MG63 (cell line): Measurements from ENCODE around the gene PDLIM5. TPM values are rescaled to one million over a fixed set of nuclear protein-coding genes. Genes with fewer than 3 reads are reported as not detected.
A peak's percentile ranks its signal among the peaks of the same experiment; 100 is the strongest.

Experiments
- DNase-seq: peaks from one replicate; pipeline ENCODE4 v3.0.0-alpha.2; 2020
- H3K27me3 ChIP-seq: fragments of 250-450 bp; sonication (Bioruptor Pico); 2 replicates; pipeline ENCODE4 v1.5.1; 2020; ENCODE audit warnings: mild to moderate bottlenecking, moderate library complexity
- H3K36me3 ChIP-seq: fragments of 250-450 bp; sonication (Bioruptor Pico); 2 replicates; pipeline ENCODE4 v1.5.1; 2020; ENCODE audit warnings: mild to moderate bottlenecking, moderate library complexity
- H3K4me3 ChIP-seq: fragments of 250-450 bp; sonication (Bioruptor Pico); 2 replicates; pipeline ENCODE4 v1.5.1; 2020; ENCODE audit warnings: mild to moderate bottlenecking, moderate library complexity
- H3K9me3 ChIP-seq: fragments of 250-450 bp; sonication (Bioruptor Pico); 2 replicates; pipeline ENCODE4 v1.5.1; 2020; ENCODE audit warnings: mild to moderate bottlenecking, moderate library complexity
- total RNA-seq: library from RNA; depleted of rRNA; stranded (reverse); fragments of >200 nt; shearing (Covaris generic); gene quantifications from 2 replicates; pipeline ENCODE4 v1.2.3, GENCODE V29; 2014; ENCODE audit warnings: low replicate concordance

The PDLIM5 gene
- total RNA-seq, 1 experiment from 2014 or later = 19.4 TPM

DNA sequence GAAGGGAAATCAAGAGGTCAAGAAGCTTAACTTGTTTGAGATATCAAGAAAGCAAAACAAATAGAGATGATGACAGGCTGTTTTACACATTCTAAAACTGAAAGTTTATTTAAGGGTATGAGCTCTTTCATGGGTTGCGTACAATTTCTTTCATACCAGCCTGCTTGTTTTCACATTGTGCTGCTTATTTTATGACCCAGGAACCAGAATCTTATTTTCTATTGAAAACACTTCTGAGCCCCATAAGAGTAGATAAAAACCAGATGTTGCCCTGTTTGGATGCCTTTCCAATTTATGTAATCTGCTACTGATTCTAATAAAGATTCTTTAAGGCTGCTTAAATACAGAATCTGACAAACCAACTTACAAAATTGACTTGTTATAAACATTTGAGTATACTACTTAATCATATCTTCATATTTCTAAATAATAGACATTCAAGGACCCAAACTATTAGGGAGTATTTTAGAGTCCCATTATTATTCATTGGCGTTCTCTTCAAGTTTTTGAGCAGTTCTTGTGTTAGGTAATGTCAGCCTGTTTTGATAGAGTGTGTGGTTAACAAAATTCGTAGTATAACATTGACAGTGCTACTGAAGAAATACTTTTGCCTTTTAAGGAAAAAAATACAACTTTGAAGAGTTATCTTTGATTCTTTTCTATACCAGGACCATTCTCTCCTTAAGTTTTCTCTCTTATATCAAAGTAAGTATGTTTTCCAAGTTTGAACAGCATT is 74.4 kb downstream of the PDLIM5 start:
- Histone ChIP-seq H3K4me3 (peak overlapping the region; percentile 23), H3K27me3 (no peaks in the 10 kb centered on the region), H3K36me3 (no peaks in the 10 kb centered on the region), H3K9me3 (no peaks in the 10 kb centered on the region)
- DNase-seq = no peak

DNA sequence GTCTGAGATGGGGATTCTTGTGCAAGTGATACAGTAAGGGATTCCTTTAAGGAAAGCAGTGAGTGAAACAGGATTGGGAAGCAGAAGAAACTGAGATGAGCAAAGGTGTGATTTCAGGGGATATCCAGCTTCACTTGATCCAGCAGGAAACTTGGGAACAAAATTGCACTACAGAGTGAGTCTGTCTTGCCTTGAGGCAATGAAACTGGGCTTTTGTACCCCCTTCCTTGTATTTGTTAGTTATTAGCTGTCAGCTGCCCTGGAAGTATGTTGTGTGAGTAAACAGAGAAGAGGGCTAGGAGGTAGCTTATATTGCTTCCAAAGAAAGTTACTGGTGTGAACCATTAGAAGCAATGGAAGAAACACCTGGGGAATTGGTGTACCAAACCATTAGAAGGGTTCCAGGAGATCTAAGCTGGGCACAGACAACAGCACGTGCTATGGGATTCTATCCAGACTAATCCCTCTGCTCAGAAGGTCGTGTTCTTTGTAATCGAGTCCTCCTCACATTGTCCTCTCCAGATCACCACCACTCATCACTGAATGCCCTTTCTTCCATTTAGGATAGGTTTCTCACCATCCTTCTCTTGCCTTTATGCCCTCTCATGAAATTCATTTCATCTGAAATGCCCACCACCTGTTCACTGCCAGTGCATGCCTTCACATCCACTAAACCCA is 76.0 kb downstream of the PDLIM5 start:
- H3K9me3 ChIP-seq = no peaks in the 10 kb centered on the region
- H3K27me3 ChIP-seq = no peaks in the 10 kb centered on the region
- DNase-seq = no peak
- H3K4me3 ChIP-seq = no peak overlapping the region
- no peaks in the 10 kb centered on the region for H3K36me3 ChIP-seq

DNA sequence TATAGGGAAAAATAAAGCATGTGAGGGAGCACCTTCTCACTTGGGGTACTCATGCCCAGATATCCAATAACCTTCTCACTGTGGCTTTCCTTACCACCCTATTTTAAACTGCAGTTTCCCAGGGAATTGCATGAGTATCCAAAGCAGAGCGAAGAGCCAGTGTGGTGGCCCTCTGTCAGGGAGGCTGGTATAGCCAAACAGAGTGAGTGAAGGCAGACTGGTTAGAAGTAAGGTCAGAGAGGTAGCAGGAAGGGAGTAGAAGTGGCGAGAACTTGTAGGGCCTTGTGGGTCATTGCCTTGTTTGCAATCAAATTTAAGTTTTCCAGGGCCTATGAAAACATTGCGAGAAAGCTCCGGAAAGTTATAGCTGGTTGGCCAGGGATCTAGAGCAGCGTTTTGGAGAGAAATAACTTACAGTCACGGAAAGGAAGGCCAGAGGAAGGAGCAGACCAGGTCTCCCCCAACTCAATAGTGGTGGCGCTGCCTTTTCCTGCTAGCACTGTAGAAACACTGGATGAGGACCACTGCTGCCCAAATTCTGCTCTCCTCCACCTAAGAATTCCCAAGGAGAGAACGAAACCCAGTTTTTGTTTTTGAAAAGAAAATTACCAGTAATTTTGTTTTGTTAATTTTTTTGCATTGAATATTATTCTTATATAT is 77.2 kb downstream of the PDLIM5 start:
- Histone ChIP-seq H3K9me3 (no peaks in the 10 kb centered on the region), H3K36me3 (no peaks in the 10 kb centered on the region), H3K27me3 (no peaks in the 10 kb centered on the region), H3K4me3 (no peak overlapping the region)
- DNase-seq = no peak

DNA sequence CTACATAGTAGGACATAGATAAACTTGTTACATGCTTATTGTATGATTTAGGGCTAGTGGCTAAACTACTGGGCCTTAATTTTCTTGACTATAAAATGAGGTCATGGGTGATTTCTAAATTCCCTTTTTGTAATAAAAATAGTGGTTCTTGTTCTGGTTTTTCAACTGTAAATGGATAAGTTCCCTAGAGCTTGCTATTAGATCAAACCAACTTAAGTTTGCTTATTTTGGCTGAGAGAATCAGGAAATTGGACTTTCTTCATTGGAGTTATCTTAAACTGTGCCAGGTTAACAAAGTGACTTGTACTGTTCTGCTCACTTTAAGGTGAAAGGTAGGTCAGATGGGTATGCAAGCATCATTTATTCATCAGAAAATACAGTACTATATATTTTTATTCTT is 78.3 kb downstream of the PDLIM5 start:
- DNase-seq = no peak
- no peaks in the 10 kb centered on the region for H3K9me3 ChIP-seq
- H3K27me3 ChIP-seq = no peaks in the 10 kb centered on the region
- no peaks in the 10 kb centered on the region for H3K36me3 ChIP-seq
- H3K4me3 ChIP-seq = no peak overlapping the region

DNA sequence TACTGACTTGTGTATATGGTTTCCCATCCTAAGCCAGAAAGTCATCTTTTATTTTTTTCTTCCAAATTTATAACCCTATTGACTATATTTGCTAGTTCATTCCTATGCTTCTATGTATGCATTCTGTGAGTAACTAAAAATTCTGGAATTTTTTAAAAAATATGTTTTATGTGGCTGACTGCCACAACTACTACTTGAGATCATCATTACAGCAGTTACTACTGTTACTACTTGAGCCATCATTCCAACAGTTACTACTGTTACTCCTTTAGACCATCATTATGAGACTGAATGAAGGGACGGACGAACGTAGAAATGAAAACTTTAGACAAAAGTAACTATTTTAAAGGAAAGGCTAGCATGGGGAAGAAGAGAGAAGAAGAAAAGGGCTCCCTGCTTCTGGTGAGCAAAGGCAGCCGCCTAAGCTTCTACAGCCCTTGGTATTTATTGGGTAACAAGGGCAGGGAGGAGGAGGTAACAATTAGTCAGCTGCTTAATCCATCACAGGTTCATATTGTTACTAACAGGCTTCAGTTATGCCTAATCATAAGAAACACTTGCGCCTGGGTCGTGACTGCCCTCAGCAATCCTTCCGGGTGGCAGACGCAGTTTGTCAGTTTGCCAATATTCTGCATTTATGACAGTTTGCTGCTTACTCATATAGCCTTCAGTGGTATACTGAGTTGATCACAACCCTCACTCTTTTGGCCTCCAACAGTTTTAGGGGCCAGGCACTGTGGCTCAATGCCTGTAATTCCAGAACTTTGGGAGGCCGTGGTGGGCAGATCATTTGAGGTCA is 80.4 kb downstream of the PDLIM5 start:
- no peaks in the 10 kb centered on the region for H3K27me3 ChIP-seq
- H3K36me3 ChIP-seq = no peaks in the 10 kb centered on the region
- H3K4me3 ChIP-seq = no peak overlapping the region
- no peak for DNase-seq
- H3K9me3 ChIP-seq = no peaks in the 10 kb centered on the region

DNA sequence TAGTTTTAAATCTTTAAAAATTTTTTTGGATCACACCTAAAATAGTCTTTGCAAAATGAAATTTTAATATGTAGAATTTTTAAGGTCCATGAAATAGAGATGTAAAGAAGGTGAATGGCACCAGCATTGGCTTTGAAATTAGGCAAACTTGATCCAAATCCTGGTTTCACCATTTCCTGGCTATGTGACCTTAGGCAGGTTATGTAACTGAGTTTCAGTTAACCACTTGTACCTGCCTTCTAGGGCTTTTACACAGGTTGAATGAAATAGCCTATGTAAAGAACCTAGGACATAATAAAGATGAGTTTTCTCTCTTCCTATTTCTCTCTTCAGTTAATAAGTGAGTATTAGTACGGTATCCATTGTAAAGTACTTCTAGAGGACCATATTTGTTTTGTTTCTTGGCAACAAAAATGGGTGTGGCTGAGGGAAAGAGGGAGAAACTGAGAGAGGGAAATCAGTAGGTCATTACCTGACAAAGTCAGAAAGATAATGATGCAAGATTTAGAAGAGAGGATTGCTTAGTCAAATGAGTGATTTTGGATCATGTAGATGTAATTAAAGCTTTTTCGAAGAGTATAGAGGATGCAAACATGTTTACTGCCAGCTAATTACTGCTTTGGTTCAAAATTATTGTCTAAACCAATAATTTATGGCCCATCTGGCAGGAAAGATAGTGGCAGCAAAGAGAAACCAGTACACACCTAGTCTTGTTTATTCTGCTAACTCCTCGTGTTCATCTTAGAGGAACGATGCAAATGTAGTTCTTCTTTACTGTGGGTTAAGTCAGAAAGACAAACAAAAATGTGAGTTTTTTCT is 81.9 kb downstream of the PDLIM5 start:
- no peaks in the 10 kb centered on the region for H3K9me3 ChIP-seq
- H3K4me3 ChIP-seq = no peak overlapping the region
- H3K27me3 ChIP-seq = no peaks in the 10 kb centered on the region
- DNase-seq = no peak
- H3K36me3 ChIP-seq = no peaks in the 10 kb centered on the region

DNA sequence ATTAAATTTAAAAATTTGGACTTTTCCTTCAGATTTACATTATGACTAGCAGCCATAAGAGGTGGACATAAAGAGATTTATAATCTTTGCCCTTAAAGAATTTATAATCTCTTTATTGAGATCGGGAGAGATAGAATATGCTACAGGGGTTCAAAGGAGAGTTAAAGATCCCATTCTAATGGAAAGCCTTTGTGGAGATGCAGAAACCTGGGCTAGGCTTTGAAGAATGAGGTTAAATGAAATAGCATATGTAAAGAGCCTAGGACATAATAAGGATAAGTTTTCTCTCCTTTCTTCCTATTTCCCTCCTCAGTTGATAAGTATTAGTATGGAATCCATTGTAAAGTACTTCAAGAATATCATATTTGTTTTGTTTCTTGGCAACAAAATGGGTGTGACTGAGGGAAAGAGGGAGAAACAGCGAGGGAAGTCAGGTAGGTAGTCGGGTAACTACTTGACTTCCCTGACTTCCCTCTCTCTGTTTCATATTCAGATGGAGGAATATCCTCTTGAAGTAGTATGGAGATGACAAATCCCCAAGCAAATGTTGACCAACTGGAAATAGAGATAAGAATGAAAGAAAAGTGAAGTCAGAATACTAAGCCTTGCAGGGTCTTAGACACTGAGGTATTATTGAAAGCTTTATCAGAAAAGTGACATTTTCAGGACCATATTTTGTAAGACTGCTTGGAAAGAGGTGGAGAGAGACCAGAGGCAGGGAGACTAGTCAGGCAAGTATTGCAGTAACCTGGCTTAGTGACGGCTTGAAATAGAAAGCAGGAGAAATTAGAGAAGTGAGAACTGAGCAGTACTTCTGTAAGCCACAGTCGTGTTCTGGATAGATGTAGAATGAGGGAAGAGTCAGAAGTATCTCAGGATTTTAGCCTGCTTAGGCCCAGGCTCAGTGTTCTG is 82.9 kb downstream of the PDLIM5 start:
- Histone ChIP-seq H3K9me3 (no peaks in the 10 kb centered on the region), H3K27me3 (no peaks in the 10 kb centered on the region), H3K4me3 (no peak overlapping the region), H3K36me3 (no peaks in the 10 kb centered on the region; the same call in 1 of the 2 replicates)
- no peak for DNase-seq

DNA sequence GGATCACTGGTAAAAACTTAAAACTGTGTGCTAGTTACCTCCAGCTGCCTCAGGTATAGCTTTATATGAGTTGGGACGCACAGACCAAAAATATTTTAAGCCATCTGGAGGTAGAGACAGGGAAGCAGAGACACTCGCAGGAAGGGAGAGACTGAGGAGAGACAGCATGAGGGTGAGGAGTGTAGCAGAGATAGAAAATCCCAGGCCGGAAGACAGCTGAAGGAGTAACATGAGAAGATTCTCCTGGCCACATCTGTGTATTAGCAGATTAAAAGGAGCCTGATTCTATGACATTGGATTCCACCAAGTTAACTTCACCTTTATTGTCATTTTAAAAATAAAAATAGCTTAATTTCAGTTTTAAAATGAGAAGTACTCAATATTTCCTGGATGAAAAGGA is 84.3 kb downstream of the PDLIM5 start:
- H3K36me3 ChIP-seq = no peaks in the 10 kb centered on the region; the same call in 1 of the 2 replicates
- no peaks in the 10 kb centered on the region for H3K27me3 ChIP-seq
- DNase-seq = no peak
- no peaks in the 10 kb centered on the region for H3K9me3 ChIP-seq
- no peak overlapping the region for H3K4me3 ChIP-seq

DNA sequence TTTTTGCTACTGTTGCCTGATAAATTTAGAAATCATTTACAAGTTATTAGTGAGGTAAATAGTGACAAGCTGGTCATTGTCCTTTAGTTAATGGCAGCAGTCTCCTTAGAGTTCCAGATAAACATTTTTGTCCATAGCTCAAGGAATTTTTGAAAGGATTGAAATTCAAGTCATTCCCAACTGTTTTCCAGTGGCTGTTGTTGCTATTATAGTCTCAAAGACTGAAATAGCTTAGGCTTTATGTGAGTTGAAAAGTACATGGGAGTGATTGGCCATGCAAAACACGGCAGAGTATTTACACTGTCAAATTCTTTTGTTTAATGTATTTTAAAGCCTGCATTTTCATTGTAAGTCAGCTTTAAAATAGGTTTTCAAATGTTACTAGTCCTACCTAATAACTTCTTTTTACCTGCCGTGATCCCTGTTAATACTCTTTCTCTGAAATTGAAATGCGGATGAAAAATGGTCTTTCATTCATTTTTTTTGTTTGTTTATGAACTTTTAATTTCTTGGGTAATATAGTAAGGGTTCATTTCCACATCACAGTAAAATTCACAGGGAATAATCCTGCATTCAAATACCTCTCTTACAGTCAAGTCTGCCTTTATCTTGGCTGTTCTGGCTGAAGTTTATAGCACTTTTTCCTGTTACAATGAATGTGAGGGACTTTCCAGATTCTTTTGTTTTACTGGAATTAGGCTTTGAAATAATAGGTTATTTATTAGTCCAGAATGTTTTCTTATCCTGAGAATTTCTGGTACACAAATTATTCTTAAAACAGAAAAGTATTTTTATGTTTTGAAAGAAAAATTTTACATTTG is 85.1 kb downstream of the PDLIM5 start:
- Histone ChIP-seq H3K4me3 (no peak overlapping the region), H3K36me3 (no peaks in the 10 kb centered on the region; the same call in 1 of the 2 replicates), H3K9me3 (no peaks in the 10 kb centered on the region), H3K27me3 (no peaks in the 10 kb centered on the region)
- no peak for DNase-seq

DNA sequence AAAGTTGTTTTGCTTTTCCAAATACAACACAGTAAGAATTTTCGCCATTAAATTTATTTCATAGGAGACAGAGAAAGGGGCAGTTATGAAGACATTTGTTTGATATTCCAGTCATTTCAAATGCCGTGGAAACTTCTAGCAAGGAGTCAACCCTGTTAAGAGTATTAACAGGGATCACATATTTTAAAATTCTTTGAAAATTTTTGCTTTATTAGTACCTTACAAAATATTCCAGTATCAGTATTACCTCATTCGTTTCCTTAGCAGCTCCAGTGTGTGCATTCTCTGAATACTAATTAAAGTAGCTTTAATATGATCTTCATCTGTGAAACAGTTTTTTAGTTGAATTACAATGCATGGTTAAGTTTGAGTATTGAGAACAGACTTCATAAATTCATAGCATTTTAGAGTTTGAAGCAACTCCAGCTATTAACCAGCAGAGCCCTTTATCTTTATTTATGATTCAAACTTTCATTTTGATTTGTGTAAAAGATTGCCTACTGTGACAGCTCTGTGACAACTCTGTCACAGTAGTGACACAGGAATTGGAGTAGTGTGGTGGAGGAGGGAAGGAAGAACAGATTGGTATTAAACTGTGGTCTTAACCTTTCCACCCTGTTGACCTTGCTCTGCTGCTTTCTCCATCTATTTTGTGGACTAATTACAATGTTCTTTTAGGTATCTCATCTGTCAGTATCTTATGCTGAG is 86.3 kb downstream of the PDLIM5 start:
- Histone ChIP-seq H3K36me3 (no peaks in the 10 kb centered on the region; the same call in 1 of the 2 replicates), H3K4me3 (no peak overlapping the region), H3K27me3 (no peaks in the 10 kb centered on the region), H3K9me3 (no peaks in the 10 kb centered on the region)
- no peak for DNase-seq

DNA sequence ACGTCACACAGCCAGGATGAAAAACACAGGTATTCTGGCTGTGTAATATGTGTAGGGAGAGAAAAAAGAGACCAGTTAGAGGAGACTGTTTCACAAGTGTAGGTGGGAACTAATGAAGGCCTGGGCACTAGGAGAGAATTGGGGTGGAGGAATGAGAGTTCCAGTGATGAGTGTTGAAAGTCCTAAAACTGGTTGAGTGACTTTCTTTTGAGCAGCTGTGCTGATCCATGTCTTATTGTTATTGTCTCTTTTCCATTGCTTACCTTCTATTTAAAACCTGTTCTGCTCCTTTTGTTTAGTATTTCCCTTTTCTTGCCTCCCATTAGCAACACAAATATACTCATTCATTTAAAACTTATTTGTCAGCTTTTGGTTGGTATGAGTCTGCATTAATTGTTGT is 88.7 kb downstream of the PDLIM5 start:
- DNase-seq = no peak
- Histone ChIP-seq H3K27me3 (no peaks in the 10 kb centered on the region), H3K36me3 (no peaks in the 10 kb centered on the region; the same call in 1 of the 2 replicates), H3K4me3 (no peak overlapping the region), H3K9me3 (no peaks in the 10 kb centered on the region)

DNA sequence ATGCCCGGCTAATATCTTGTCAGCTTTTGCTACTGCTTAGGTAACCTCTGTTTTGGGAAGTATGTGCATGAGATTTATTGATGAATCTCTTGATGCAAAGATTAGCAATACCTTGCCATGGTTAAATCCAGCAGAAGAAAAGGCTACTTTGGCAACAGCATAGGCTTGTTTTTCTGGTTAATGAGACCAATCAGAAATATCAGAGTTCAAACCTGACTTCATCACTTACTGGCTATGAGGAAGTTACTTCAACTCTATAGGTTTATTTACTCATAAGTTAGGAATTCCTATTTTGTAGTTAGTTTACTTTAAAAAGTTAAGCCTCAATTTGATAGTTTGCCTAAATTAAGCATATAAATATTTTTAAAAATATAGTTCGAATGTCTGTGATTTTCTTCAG is 93.1 kb downstream of the PDLIM5 start:
- Histone ChIP-seq H3K27me3 (no peaks in the 10 kb centered on the region), H3K36me3 (no peaks in the 10 kb centered on the region; the same call in 1 of the 2 replicates), H3K9me3 (no peaks in the 10 kb centered on the region), H3K4me3 (no peak overlapping the region)
- no peak for DNase-seq

DNA sequence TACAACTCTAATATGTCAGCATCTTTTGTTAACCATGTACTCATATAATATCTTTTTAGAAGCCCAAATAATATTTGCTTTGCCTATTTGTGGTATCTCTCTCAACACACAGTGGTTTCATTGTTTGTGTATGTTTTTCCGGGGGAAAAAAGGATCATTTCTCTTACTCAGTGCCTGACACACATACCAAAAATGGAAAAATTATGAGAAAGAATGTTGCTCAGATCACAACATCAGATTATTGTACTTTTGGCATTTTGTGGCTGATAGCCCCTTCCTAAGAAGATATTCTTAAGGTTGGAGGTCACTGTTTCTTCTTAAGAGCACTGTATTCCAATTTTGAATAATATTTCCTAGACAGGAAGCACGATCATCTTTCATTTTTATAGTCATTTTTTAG is 93.6 kb downstream of the PDLIM5 start:
- Histone ChIP-seq H3K9me3 (no peaks in the 10 kb centered on the region), H3K36me3 (no peaks in the 10 kb centered on the region; the same call in none of the 2 replicates), H3K27me3 (no peaks in the 10 kb centered on the region), H3K4me3 (no peak overlapping the region)
- no peak for DNase-seq

DNA sequence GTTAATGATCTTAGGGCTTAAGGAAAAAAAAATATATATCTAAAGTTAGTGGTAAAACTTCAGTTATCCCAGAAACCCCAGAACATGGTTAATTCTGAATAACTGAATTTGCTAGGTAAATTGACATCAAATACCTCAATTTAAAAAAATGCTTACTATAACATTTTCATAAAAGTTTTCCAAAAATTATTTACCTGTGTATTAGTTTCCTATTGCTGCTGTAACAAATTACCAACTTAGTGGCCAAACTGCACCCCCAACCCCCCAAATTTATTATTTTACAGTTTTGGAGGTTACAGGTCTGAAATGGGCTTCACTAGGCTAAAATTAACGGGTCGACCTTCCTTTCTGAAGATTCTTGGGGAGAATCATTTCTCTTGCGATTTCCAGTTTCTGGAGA is 95.2 kb downstream of the PDLIM5 start:
- no peaks in the 10 kb centered on the region for H3K27me3 ChIP-seq
- no peaks in the 10 kb centered on the region for H3K9me3 ChIP-seq
- DNase-seq = no peak
- H3K36me3 ChIP-seq = peaks cover 2% of the 10 kb centered on the region
- H3K4me3 ChIP-seq = no peak overlapping the region
